Ovary (tissue), 9 donors: ENCODE results near the gene NSMCE4A. TPM values are rescaled to one million over a fixed set of nuclear protein-coding genes. Genes with fewer than 3 reads are reported as not detected.
"Not testable (repeated sequence)": the region's sequence is repeated elsewhere in the genome, so short reads cannot be mapped to it uniquely, and the experiment has no call there.

ENCODE experiments used
- DNase-seq, 5 donors: peaks; one replicate each; pipeline ENCODE4 v3.0.0-alpha.2; 2019 to 2020
- H3K27ac ChIP-seq, 2 donors: fragments of 200-600 bp; one replicate each; pipeline versions ENCODE4 v1.5.1 to v1.8.0; 2019 to 2022
- H3K27me3 ChIP-seq: fragments of 200-600 bp; one replicate; pipeline ENCODE4 v1.8.0; 2022
- H3K36me3 ChIP-seq: fragments of 200-600 bp; sonication (generic); one replicate; pipeline ENCODE4 v1.5.1; 2019
- H3K4me1 ChIP-seq: one replicate; pipeline ENCODE4 v1.8.1; 2013; ENCODE audit warnings: mild to moderate bottlenecking, moderate library complexity; ENCODE audit not compliant: insufficient read depth
- H3K4me3 ChIP-seq: fragments of 200-600 bp; sonication (generic); one replicate; pipeline ENCODE4 v1.5.1; 2017
- H3K9me3 ChIP-seq, 2 donors: fragments of 200-600 bp in 1 of 2; sonication (generic) in 1 of 2; one replicate each; pipeline versions ENCODE4 v1.5.1 to v1.8.1; 2013 to 2019; ENCODE audit warnings: mild to moderate bottlenecking in 1 of 2, moderate library complexity in 1 of 2
- CTCF ChIP-seq, 3 donors: fragments of 450-650 bp in 2 of 3; fragments of 200-600 bp in 1 of 3; IDR thresholded peaks; one replicate each; pipeline versions ENCODE4 v1.5.1 to v1.8.0; 2016 to 2022; ENCODE audit warnings: antibody characterized with exemption in 3 of 3, mild to moderate bottlenecking in 1 of 3
- EP300 ChIP-seq: sonication (generic); formaldehyde crosslinking; IDR thresholded peaks from one replicate; pipeline ENCODE4 v1.6.1; 2017; ENCODE audit warnings: antibody characterized with exemption
- POLR2A ChIP-seq: fragments of 450-650 bp; IDR thresholded peaks from one replicate; pipeline ENCODE4 v1.6.1; 2017; ENCODE audit warnings: antibody characterized with exemption, mild to moderate bottlenecking, moderate library complexity
- WGBS, 3 donors: extraction: QIAGEN DNeasy Blood & Tissue Kit in 1 of 3; methylation state at CpG; one replicate each; pipeline versions ENCODE4 v1.1.5 to v1.1.7; 2013 to 2017; 5-methylcytosine and 5-hydroxymethylcytosine counted together
- intact Hi-C, 4 donors: fragments of 100-400 bp; cut with DNase I; formaldehyde crosslinking; loops; one replicate each; pipeline versions ENCODE4 v1.11.0 to v1.15.1; 2022 to 2023
- polyA plus RNA-seq, 2 donors: library from polyadenylated mRNA; stranded (reverse); fragments of 200-250 nt in 1 of 2; fragments of 350-450 nt in 1 of 2; fragmentation: Illumina TruSeq in 1 of 2; extraction: RNeasy Lipid Tissue Mini Kit (QIAGEN cat#74804) in 1 of 2; gene quantifications; one replicate each; pipeline ENCODE4 v1.2.3, GENCODE V29; 2013 to 2014
- total RNA-seq, 7 donors: library from RNA; depleted of rRNA in 2 of 7; stranded (reverse); fragments of >200 nt in 2 of 7; fragmentation: NEBNext Ultra II Directional in 3 of 7; extraction: Animal tissue kit (Norgen Biotek cat#: 25700) in 3 of 7; gene quantifications; one replicate each; pipeline versions ENCODE4 v1.1.0 to v1.2.4, GENCODE V29; 2016 to 2023
- donor health status: DM: no; HTN: no; CAD: no; lungs with moderate emphysema.
- donor health status: DM: no; HTN: no; CAD: no.
- donor health status: Bipolar disorder and iron deficiency.
- donor health status: DM: yes; HTN: yes; CAD: no.
- donor health status: DM: no; HTN: no; CAD: no.
- donor health status: DM: yes; HTN: yes; CAD: no.

Gene NSMCE4A
- total and polyA plus RNA-seq, 9 donors = 34.1 to 71.4 (median 43.6) TPM

GRCh38 chr10:122018491-122018890 is 43.5 kb upstream of the NSMCE4A start:
- H3K27ac ChIP-seq = no peak overlapping the region
- H3K36me3 ChIP-seq = no peaks in the 10 kb centered on the region
- TF ChIP-seq POLR2A = no peak
- no peak for TF ChIP-seq EP300
- TF ChIP-seq CTCF (IDR thresholded peaks at IDR 0.05) = no peak
- H3K9me3 ChIP-seq = no peaks in the 10 kb centered on the region
- no peak overlapping the region for H3K4me3 ChIP-seq
- 50 to 52% (median 52%) methylated on average over 7 of the region's 7 CpGs for WGBS, 3 donors
- no peaks in the 10 kb centered on the region for H3K4me1 ChIP-seq
- H3K27me3 ChIP-seq = no peaks in the 10 kb centered on the region
- intact Hi-C loops = no loop called here
- DNase-seq = no peak

- WGBS, 3 donors = 67 to 76% (median 68%) methylated on average over 4 of the region's 4 CpGs
- H3K4me1 ChIP-seq, H3K27me3 ChIP-seq, intact Hi-C loops, H3K27ac ChIP-seq, DNase-seq, H3K4me3 ChIP-seq, H3K9me3 ChIP-seq, H3K36me3 ChIP-seq: not testable (repeated sequence)
These were observed 42.9 kb upstream of the NSMCE4A start for GRCh38 chr10:122017926-122018325.

- Histone ChIP-seq H3K27ac (no peak overlapping the region), H3K9me3 (no peaks in the 10 kb centered on the region), H3K27me3 (no peaks in the 10 kb centered on the region), H3K4me1 (no peaks in the 10 kb centered on the region), H3K4me3 (no peak overlapping the region), H3K36me3 (no peaks in the 10 kb centered on the region)
- intact Hi-C loops = no loop called here
- TF ChIP-seq EP300 (no peak), CTCF (IDR thresholded peaks at IDR 0.05) (no peak), POLR2A (no peak)
- no peak for DNase-seq
- 52 to 79% (median 74%) methylated on average over 3 of the region's 3 CpGs for WGBS, 3 donors
These were observed 39.7 kb upstream of the NSMCE4A start for GRCh38 chr10:122014652-122015248.

- no peak for DNase-seq
- H3K4me3 ChIP-seq = no peak overlapping the region
- no peaks in the 10 kb centered on the region for H3K27me3 ChIP-seq
- intact Hi-C loops = no loop called here
- H3K36me3 ChIP-seq = no peaks in the 10 kb centered on the region
- no peaks in the 10 kb centered on the region for H3K4me1 ChIP-seq
- H3K27ac ChIP-seq = no peak overlapping the region
- WGBS, 3 donors = 34 to 59% (median 53%) methylated on average over 8 of the region's 8 CpGs
- no peaks in the 10 kb centered on the region for H3K9me3 ChIP-seq
- TF ChIP-seq EP300 (no peak), CTCF (IDR thresholded peaks at IDR 0.05) (no peak)
These were observed 38.3 kb upstream of the NSMCE4A start for GRCh38 chr10:122013311-122013780.

- H3K27ac ChIP-seq = no peak overlapping the region
- H3K27me3 ChIP-seq = no peaks in the 10 kb centered on the region
- H3K9me3 ChIP-seq = no peaks in the 10 kb centered on the region
- 51 to 73% (median 68%) methylated on average over 5 of the region's 5 CpGs for WGBS, 3 donors
- no peak for DNase-seq
- H3K4me1 ChIP-seq = no peaks in the 10 kb centered on the region
- no peaks in the 10 kb centered on the region for H3K36me3 ChIP-seq
- no peak for TF ChIP-seq EP300
- TF ChIP-seq CTCF (IDR thresholded peaks at IDR 0.05) = no peak
- no peak for TF ChIP-seq POLR2A
- no peak overlapping the region for H3K4me3 ChIP-seq
- intact Hi-C loops = no loop called here
These were observed 37.7 kb upstream of the NSMCE4A start for GRCh38 chr10:122012731-122013130.
